Stimulated activated CD4-positive, alpha-beta T cell treated with anti-CD3 and anti-CD28 coated beads, TNF-alpha, amount 100 ng/mL, for 48 hours (primary cell): ENCODE results near the gene DCC.

ENCODE experiments used
- DNase-seq, 3 donors: peaks; one replicate each; pipeline ENCODE4 v3.0.0-alpha.2; 2020; ENCODE audit warnings: low read depth in 3 of 3

DCC gene

DNA sequence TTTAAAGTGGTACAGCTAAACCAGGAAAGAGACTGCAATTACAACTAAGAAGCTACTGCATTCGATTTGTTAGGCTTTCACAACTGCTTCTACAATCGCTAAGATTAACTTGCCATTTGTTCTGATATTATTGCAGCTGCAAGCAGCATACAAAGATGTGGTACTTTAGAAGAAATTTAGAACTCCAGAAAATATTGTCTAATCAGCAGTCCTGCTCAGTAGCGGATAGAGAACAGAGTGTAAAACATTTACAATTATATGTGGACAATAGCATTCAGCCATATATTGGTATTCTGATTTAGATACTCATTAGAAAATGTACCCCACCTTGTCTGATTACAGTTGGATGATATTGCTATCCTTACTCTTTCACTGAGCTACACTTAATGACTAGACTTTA, 265.3 kb downstream of the DCC start:
- no peak for DNase-seq

DNA sequence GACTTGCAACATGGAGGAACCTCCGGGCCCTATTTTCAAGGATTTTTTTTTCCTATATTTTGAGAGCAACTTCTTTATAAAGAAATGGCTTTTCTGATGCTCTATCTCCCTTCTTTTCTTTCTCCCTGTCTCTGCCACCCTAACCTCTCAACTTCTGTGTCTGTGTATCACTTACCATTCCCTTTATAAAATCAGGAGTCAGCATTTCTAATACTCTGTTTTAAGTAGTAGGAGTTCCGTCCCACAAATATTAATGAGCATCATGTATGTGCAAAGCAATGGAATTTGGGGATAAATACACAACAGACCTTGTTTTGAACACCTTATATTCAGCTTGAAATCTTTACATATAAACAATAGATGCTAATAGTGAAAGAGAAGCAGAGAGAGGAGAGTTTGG, 268.0 kb downstream of the DCC start:
- no peak for DNase-seq

DNA sequence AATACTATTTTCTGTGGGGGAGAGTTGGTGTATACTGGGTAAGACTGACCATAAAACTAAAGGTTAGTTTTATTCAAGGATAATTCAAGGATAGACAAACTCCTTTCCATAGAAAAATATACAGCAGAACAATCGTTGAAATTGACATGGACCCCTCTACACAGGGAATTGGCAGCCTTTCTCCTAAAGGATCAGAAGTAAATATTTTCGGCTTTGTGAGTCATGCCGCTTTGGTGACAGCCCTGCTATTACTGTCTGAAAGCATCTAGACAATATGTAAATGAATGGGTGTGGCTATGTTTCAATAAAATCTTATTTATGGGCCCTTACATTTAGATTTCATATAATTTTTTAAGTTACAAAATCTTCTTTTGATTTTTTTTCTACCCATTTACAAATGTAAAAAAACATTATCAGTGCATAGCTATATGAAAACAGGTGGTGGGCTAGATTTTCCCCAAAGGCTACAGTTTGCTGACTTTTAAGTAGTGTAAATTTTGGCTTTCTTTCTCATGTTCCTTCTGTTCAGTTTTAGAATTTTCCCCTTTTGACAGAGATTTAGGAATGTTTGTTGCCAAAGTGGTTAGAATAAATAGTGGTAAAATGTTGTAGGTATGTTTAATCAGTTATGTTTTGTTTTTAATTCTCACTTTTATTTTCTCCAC, 270.6 kb downstream of the DCC start:
- no peak for DNase-seq

DNA sequence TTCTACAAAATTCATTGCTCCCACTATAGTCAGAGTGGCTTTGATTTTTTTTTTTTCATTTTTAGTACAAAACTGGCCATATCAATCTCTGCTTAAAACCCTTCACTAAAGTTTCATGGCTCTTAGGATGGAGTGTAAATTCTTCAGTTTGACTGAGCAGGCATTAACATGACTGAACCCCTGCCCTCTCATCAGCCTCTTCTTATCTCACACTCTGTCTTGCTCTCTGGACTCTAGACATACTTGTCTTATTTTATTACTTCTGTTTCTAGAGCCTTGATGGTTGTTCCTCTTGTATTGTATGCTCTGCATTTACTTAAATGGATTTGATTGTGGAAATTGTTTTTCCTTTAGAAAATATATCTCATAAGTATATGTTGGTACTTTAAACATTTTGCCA, 272.4 kb downstream of the DCC start:
- DNase-seq: no peak

DNA sequence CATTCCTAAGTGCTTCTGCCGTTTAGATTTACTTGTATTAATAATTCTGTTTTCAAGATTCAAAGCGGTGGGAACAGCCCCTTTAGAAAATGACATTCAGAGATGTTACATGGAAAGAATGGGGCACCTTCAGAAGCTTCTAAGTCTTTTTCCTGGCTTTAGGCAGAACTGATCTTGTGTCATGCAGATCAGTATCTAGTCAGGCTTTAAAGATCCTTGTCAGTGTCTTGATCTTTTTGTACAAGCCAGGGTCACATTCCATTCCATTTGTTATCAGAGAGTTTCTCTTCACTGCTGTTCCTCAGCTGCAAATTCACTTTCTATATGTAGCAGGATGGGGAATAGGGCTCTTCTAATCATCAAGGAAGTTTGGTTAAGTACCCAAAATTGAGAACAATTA, 275.3 kb downstream of the DCC start:
- no peak for DNase-seq

DNA sequence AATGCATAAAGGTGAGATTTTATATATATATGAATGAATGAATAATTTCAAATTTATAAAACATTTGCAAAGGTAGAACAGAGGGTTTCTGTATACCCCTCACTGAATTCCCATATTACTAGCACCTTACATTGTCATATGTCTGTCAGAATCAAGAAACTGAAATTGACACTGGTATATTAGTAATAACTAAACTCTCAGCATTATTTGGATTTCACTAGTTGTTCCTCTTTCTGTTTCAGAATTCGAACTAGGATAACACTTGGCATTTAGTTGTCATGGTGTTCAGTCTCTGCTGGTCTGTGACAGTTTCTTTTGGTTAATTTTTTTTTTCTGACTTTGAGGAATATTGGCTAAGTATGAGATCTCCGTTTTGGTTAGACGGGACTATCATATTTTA, 275.9 kb downstream of the DCC start:
- no peak for DNase-seq

DNA sequence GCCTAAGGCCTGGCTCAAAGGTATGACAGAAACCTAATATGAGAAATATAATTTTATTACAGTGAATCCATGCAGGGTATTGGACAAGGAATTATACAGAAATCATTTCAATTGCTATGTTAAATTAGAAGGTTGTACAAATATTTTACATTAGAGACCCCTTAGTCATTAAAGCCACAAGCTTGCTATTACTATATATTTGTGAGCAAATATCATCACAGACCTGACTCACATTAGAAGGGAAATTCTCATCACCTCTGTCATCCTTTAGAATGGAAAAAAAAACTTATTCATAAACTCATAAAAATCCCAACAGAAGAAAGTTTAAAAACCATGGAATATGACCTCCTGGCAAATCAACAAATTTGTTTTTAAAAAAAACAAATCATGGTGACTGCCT, 277.9 kb downstream of the DCC start:
- DNase-seq: no peak

DNA sequence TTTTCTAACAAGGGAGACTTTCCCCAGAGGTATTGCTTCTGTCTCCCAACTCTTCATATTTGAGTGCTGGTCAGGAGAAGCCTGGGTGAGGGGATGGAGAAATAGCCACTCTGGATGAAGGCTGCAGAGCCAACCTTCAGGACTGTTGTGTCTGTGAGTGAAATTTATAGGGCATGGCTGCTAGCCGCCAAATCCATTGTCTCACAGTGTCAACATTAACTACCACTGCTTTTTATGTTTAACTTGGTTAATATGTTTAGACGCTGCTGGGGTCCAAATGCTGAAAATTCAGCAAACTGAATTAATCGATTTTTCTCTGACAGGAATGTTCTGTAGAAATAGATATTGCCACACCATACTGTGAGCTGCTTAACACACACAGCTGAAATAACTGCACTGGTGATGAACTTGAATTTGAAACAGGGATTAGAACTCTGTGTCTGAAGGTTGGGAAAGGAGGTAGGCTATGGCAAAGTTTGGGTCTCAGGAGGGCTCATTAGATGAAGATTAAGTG, 281.0 kb downstream of the DCC start:
- DNase-seq: no peak

DNA sequence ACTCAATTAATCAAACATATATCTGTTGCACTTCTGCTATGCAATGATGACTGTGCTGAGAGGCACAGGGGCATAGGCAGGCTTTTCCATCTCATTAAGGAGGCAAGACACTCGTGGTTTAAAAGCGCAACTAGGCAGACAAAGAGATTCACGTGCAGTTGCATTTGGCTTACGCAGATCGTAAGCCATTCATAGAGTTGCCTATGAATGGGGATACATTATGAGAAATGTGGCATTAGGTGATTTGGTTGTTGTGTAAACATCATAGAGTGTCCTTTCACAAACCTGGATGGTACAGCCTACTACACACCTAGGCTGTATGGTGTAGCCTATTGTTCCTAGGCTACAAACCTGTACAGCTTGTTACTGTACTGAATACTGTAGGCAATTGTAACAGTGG, 284.7 kb downstream of the DCC start:
- no peak for DNase-seq

DNA sequence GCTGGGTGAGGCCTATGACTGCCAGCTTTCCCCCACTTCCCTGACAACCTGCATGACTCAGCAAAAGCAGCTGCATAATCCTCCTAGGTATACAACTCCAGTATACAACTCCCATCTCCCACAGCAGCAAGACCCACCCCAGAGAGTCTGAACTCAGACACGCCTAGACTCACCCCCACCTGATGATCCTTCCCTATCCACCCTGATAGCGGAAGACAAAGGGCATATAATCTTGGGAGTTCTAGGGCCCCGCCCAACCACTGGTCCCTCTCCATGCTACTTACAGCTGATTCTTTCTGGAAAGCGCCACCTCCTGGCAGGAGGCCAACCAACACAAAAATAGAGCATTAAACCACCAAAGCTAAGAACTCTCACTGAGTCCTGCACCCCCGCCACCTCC, 296.5 kb downstream of the DCC start:
- DNase-seq: no peak

DNA sequence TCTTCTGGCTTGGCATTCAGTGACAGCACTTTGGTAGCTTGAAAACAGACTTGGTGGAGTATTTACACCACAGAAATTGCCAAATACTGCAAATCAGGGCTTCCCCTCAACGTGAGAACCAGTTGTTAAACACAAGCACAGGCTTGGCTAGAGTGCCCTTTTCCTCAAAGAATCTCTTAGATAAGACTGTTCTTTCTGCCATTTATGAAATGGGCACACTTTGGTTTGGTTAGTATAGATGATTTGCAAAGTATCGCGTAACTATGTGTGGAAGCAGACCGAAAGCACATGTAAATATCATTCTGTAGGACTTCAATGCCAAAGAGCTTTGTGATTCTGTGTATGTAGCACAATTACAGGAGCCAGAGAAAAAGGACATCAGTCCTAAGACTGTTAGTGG, 308.2 kb downstream of the DCC start:
- DNase-seq: no peak

DNA sequence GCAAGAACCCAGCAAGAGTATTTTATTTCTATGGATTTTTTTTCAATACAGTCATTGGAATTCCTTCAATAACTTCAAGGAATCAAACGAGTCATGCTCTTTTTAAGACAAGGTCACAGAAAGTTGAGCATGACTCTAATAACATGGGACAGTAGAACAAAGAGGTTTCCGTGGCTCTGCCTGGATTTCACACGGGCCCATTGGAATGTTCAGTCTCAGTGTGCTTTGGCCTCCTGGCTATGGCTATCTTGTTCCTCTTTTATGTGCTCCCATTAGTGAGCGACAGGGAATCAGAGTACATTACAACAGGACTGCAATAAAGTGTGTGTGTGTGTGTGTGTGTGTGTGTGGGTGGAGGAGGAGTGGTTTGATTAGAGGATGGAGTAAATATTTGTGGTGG, 312.4 kb downstream of the DCC start:
- no peak for DNase-seq

DNA sequence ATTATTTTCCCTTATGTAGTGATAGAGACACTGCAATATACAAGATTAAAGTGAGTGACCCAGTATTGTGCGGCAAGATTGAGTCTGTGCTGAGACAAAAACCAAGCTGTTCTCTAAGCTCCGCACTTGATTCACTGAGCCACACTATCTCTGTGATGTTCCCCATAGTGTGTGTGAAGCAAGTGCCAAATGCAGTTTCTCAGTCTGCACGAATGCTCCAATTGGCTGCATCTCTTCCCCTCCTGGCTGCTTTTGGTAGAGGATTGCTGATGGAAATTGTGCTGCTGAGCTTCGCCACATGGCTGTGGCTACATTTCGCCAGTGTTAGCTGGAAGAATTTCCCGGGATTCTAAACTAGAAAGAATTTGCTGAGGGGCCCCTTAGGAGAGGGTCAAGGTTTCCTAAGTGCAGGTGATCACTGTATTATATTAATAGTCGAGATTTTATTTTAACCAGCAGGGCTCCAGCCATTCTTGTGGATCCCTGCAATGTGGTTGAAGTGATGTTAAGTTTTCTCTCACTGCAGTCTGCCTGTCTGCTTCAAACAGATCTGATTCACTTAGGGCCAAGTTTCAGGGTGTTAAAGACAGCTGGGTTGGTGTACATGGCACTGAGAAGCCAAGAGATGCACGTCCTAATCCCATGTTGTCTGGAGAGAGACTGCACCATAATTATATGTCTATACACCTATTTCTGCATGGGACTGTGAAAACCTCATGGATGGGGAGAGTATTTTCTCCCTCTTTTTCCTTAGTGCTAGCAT, 317.2 kb downstream of the DCC start:
- DNase-seq: no peak

DNA sequence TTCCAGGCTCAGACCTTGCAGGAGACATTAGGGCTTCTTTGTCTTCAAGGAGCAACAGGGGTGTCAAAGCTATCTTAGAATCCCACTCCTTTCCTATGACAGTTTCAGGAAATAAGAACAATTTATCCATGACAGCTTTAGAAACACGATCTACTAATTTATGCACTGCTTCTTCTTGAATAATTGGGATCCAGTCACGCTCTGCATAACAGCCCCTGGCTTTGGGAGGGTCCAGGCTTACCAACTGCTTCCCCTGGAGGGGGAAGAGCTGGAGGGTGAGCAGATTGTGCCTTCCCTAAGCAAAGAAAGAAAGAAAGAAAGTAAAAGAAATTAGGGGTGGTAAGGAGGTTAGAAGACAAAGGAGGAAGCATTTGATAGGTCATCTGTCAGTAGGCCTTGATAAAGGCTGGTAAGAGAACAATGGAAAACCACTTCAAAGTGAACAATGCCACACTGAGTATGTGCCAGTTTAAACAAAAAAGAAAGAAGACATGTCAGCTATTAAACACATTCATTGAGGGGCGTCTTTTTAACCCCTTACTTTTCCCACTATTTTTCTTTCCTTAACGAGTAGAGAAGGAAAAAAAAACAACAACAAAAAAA, 327.6 kb downstream of the DCC start:
- DNase-seq: no peak

DNA sequence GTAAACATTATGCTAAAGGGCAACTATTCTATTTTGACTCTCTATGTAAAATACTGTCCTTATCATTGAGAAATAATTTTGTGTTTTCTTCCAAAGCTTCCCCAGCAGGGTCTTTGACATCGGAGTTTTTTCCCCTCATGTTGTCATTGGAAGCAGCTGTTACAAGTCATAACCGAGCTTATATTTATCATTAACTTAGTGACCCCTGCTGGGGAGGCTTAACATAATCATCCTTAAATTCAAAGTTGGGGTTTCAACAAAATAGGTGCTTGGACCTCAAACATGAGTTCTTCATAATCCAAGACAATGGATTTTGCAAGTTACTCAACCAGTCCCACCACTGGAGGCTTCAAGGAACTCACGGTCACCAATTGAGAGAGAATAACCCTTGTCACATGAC, 330.9 kb downstream of the DCC start:
- DNase-seq: no peak

DNA sequence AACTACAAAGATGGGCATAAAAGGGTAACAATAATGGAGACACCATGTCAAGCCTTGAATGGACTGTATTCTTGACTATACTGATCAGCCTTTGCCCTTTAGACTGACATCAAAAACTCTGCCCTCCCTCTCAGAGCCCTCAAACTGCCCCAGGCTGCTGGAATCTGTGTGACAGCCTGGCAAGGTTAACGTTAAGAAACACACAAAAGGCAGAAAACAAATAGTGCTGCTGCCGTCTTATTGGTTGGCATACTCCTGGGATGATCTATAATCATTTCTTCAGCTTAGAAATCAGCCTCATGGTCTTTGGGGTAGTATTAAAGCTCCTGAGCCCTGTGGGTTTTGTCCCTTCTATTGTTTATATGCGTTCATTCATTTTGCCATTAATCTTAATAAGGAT, 338.0 kb downstream of the DCC start:
- DNase-seq: no peak

DNA sequence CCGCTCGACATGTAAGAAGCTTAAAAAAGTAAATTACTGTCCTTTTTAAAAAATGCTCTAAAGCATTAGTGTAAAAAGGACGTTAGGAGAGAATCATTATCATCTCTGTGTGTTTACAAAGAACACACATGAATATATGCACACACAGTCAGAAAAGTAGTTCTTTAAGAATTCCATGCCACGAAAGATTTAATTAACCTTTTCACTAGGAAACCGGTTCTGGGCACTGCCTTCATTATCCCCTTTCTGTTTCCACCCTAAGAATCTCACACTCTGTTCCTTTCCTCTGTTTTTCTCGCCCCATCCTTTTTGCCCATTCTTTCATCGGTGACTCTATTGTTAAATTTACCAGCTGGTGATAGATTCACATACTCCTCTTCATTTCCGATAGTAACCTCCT, 338.6 kb downstream of the DCC start:
- DNase-seq: no peak

DNA sequence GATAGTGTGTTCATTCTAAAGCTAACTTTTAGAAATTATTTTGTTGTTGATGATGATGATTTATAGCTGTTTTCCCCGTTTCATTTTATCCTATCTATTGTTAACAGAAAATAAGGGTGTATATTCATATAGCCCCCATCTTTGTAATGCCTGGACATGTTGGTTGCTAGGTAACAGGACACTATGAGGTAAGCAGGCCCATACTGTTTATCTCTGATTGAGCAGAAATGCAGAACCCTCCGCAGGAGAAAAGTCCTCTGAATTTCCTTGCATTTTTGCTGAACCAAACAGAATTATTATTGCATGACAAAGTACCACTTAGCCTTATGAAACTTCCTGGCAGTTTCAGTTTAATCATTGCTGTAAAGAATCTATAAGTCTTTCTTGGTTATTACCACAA, 339.4 kb downstream of the DCC start:
- DNase-seq: no peak

DNA sequence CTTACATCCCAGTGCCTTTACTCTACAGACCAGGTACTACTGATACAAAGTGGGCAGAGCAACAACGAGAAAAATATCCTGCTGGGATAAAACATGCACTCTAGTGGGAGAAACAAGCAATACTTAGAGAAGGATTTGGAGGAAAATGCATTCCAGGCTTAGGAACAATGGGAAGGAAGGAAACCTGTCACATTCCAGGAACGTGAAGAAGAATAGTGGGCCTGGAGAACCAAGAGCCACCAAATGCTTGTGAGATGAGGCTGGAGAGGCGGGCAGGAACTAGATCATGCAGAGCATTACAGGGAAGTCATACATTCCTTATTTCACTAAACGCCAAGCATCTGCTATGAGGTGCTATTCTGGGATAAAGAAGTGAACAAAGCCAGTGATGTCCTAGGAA, 342.3 kb downstream of the DCC start:
- no peak for DNase-seq

DNA sequence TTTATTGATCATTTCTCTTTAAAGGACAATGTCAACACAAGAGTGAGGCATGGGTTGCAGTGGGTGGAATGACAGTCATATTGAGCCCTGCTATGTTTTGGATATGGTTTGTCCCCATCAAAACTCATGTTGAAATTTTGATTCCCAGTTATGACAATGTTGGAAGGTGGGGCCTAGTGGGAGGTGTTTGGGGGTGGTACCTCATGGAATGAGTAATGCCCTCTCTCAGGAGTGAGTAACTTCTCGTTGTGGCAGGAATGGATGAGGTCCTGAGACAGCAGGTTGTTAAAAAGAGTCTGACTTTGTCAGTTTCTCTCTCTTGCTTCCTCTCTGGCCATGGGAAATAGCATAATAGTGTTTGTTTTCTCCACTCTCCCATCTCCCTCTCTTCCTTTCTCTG, 345.3 kb downstream of the DCC start:
- no peak for DNase-seq

DNA sequence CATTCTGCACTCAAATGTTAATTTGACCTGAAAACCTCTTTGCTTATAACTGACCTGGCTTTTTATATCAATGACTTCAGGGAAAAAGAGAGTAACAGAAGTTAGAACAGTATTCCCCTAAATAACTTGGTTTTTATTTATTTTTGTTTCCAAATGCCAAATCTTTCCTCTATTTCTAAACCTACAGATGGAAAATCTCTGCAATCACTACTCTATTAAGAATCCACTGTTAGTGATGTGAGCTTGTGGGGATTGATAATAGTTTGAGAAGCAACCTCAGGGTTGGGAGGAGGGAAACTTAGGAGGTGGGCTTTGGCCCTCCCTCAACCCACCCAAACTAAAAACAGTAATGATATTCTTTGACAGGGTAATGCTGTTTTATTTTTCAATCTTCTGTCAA, 351.8 kb downstream of the DCC start:
- no peak for DNase-seq

DNA sequence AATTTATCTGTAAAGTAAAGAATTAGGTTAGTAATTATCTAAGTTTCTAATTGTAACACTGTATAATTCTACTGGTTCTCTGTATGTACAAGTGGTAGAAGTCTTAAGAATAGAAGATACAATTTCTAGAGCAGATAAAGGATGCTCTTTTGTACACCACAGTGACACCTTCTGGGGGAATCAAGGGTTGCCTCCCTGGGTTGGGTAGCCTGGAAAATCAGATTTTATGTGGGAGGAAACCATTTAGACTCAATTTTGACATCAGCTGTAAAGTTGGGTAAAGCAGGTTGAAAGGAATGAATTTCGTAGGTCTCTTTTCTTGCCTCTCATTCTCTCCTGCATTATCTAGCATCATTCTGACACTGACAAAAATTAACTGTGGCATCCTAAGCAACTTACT, 354.8 kb downstream of the DCC start:
- no peak for DNase-seq

DNA sequence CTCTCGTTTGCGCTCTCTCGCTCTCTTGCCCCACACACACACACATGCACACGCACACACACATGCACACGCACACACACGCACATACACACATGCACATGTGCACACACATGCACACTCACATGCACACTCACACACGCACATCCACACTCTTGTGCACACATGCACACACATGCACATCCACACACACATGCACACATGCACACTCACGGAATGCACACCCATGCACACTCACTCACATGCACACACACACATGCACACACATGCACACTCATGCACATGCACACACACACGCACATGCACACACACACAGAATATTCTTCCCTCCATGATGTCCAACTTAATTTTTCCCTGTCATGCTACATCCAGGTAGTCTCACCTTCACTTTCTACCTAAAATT, 360.1 kb downstream of the DCC start:
- DNase-seq: no peak
